Ammon's horn (tissue), 1 donor: ENCODE data around the gene CA5A.
A peak's percentile ranks its signal among the peaks of the same experiment; 100 is the strongest.
"Not testable (repeated sequence)": the region's sequence is repeated elsewhere in the genome, so short reads cannot be mapped to it uniquely, and the experiment has no call there.

Experiments
- DNase-seq: peaks from one replicate; pipeline ENCODE4 v3.0.0-alpha.2; 2016; ENCODE audit warnings: low spot score

CA5A gene

GRCh38 chr16:87894005-87894404, 42.3 kb downstream of the CA5A start:
- DNase-seq: not testable (repeated sequence)

- no peak for DNase-seq
Observed at GRCh38 chr16:87891764-87892163, 44.6 kb downstream of the CA5A start.

GRCh38 chr16:87889762-87890161, 46.6 kb downstream of the CA5A start:
- not testable (repeated sequence) for DNase-seq

GRCh38 chr16:87888346-87888745, 48.0 kb downstream of the CA5A start:
- DNase-seq: not testable (repeated sequence)

- DNase-seq: not testable (repeated sequence)
Observed at GRCh38 chr16:87887931-87888330, 48.4 kb downstream of the CA5A start.

- DNase-seq: not testable (repeated sequence)
Observed at GRCh38 chr16:87885371-87885967, 50.9 kb downstream of the CA5A start.

GRCh38 chr16:87882436-87883019, 53.8 kb downstream of the CA5A start:
- DNase-seq: no peak

- no peak for DNase-seq
Observed at GRCh38 chr16:87881324-87882200, 54.8 kb downstream of the CA5A start.

- no peak for DNase-seq
Observed at GRCh38 chr16:87880117-87880696, 56.1 kb downstream of the CA5A start.

- DNase-seq: not testable (repeated sequence)
Observed at GRCh38 chr16:87879411-87880013, 56.8 kb downstream of the CA5A start.

- DNase-seq: no peak
Observed at GRCh38 chr16:87878704-87879103, 57.6 kb downstream of the CA5A start.

- DNase-seq: no peak
Observed at GRCh38 chr16:87877942-87878507, 58.3 kb downstream of the CA5A start.

- no peak for DNase-seq
Observed at GRCh38 chr16:87874639-87875427, 61.5 kb downstream of the CA5A start.

- DNase-seq: not testable (repeated sequence)
Observed at GRCh38 chr16:87870418-87871291, 65.7 kb downstream of the CA5A start.

- DNase-seq: not testable (repeated sequence)
Observed at GRCh38 chr16:87869879-87870417, 66.4 kb downstream of the CA5A start.

- DNase-seq: peak; percentile 76
Observed at GRCh38 chr16:87869061-87869878, 67.1 kb downstream of the CA5A start, which contains the start of gene SLC7A5. SLC7A5 (minus strand) TSS chr16:87869507; CDS start chr16:87869422, 85 bp downstream.

- DNase-seq: peak; percentile 68
Observed at GRCh38 chr16:87868254-87869029, 67.9 kb downstream of the CA5A start.
